Activated effector memory CD4-positive, alpha-beta T cell treated with anti-CD3 and anti-CD28 coated beads, Interleukin-2, amount 50 U/mL, for 16 hours (primary cell): Measurements from ENCODE around the gene COPZ1.
A peak's percentile ranks its signal among the peaks of the same experiment; 100 is the strongest.
"Not testable (repeated sequence)": the region's sequence is repeated elsewhere in the genome, so short reads cannot be mapped to it uniquely, and the experiment has no call there.

Experiments used
- DNase-seq: peaks from one replicate; pipeline ENCODE4 v3.0.0-alpha.2; 2020

Gene COPZ1

GRCh38 chr12:54324617-54325441 lies at the start of gene COPZ1:
TSS of gene COPZ1 (plus strand) at chr12:54325131. CDS start at chr12:54325164, 33 bp downstream.
- DNase-seq, result peak; percentile 97

GRCh38 chr12:54276368-54276767 lies 48.6 kb upstream of the COPZ1 start:
- no peak for DNase-seq

- no peak for DNase-seq
Observed at GRCh38 chr12:54277823-54278276, 47.1 kb upstream of the COPZ1 start.

GRCh38 chr12:54279227-54279631 lies 45.7 kb upstream of the COPZ1 start:
- no peak for DNase-seq

GRCh38 chr12:54279632-54280467 lies 45.1 kb upstream of the COPZ1 start, which contains the start of gene CBX5:
TSS of gene CBX5 (minus strand) at chr12:54280122. CDS start at chr12:54257650, 22,472 bp downstream.
- peak; percentile 100 for DNase-seq

GRCh38 chr12:54280468-54281260 lies 44.3 kb upstream of the COPZ1 start, which contains the start of gene HNRNPA1:
TSS of gene HNRNPA1 (plus strand) at chr12:54280726. CDS start at chr12:54280808, 82 bp downstream.
- peak; percentile 97 for DNase-seq

GRCh38 chr12:54281261-54281638 lies 43.7 kb upstream of the COPZ1 start:
- DNase-seq, result not testable (repeated sequence)

- not testable (repeated sequence) for DNase-seq
Observed at GRCh38 chr12:54281694-54282093, 43.2 kb upstream of the COPZ1 start.

GRCh38 chr12:54282949-54283593 lies 41.9 kb upstream of the COPZ1 start:
- DNase-seq, result peak; percentile 74

- DNase-seq, result not testable (repeated sequence)
Observed at GRCh38 chr12:54284070-54284780, 40.7 kb upstream of the COPZ1 start.

GRCh38 chr12:54285150-54286041 lies 39.5 kb upstream of the COPZ1 start:
- DNase-seq, result no peak

GRCh38 chr12:54286042-54287030 lies 38.6 kb upstream of the COPZ1 start:
- no peak for DNase-seq

GRCh38 chr12:54287261-54288157 lies 37.4 kb upstream of the COPZ1 start:
- DNase-seq, result no peak

GRCh38 chr12:54292083-54292930 lies 32.6 kb upstream of the COPZ1 start:
- no peak for DNase-seq

GRCh38 chr12:54292931-54293241 lies 32.0 kb upstream of the COPZ1 start:
- DNase-seq, result no peak

- DNase-seq, result peak; percentile 84
Observed at GRCh38 chr12:54294152-54294952, 30.6 kb upstream of the COPZ1 start.
